Trophoblast cell (in vitro differentiated cells and primary cell): ENCODE results near the gene DKK3.

ENCODE experiments used
- DNase-seq, 2 donors: peaks; one replicate each; pipeline ENCODE4 v3.0.0-alpha.2; 2016
- H2AFZ ChIP-seq: 2 replicates; pipeline ENCODE4 v1.6.1; 2013; ENCODE audit warnings: low read length, moderate library complexity, mild to moderate bottlenecking; ENCODE audit not compliant: insufficient read depth, poor library complexity
- H2AK5ac ChIP-seq: 2 replicates; pipeline ENCODE4 v1.6.1; 2013; ENCODE audit warnings: mild to moderate bottlenecking, low read length
- H2BK120ac ChIP-seq: 2 replicates; pipeline ENCODE4 v1.6.1; 2013; ENCODE audit warnings: low read length, mild to moderate bottlenecking, moderate library complexity; ENCODE audit not compliant: insufficient read depth, poor library complexity
- H2BK12ac ChIP-seq: 2 replicates; pipeline ENCODE4 v1.6.1; 2013; ENCODE audit warnings: mild to moderate bottlenecking, low read length, moderate library complexity
- H2BK5ac ChIP-seq: 2 replicates; pipeline ENCODE4 v1.6.1; 2013; ENCODE audit warnings: low read length, low read depth, moderate library complexity, mild to moderate bottlenecking; ENCODE audit not compliant: poor library complexity
- H3K14ac ChIP-seq: 2 replicates; pipeline ENCODE4 v1.6.1; 2013; ENCODE audit warnings: mild to moderate bottlenecking, low read length
- H3K18ac ChIP-seq: 2 replicates; pipeline ENCODE4 v1.6.1; 2013; ENCODE audit warnings: mild to moderate bottlenecking, low read length
- H3K23ac ChIP-seq: 2 replicates; pipeline ENCODE4 v1.6.1; 2013; ENCODE audit warnings: low read length
- H3K27ac ChIP-seq: 2 replicates; pipeline ENCODE4 v1.5.1; 2013; ENCODE audit warnings: low read depth, mild to moderate bottlenecking, inconsistent platforms, low read length, moderate library complexity
- H3K27me3 ChIP-seq: 2 replicates; pipeline ENCODE4 v1.6.1; 2013; ENCODE audit warnings: inconsistent platforms, mild to moderate bottlenecking, low read length, moderate library complexity; ENCODE audit not compliant: insufficient read depth
- H3K36me3 ChIP-seq, 2 experiments: 1 replicate in 1 of 2; 2 replicates in 1 of 2; pipeline ENCODE4 v1.6.1; 2013; ENCODE audit warnings: low read length in 2 of 2, mild to moderate bottlenecking in 2 of 2, moderate library complexity in 1 of 2; ENCODE audit not compliant: insufficient read depth in 2 of 2, control insufficient read depth in 1 of 2
- H3K4ac ChIP-seq: 2 replicates; pipeline ENCODE4 v1.6.1; 2013; ENCODE audit warnings: low read depth, mild to moderate bottlenecking, low read length, moderate library complexity
- H3K4me1 ChIP-seq, 2 experiments: 1 replicate in 1 of 2; 2 replicates in 1 of 2; pipeline ENCODE4 v1.6.1; 2013; ENCODE audit warnings: low read length in 2 of 2, mild to moderate bottlenecking in 2 of 2, moderate library complexity in 1 of 2; ENCODE audit not compliant: insufficient read depth in 2 of 2, control insufficient read depth in 1 of 2
- H3K4me2 ChIP-seq: 2 replicates; pipeline ENCODE4 v1.6.1; 2013; ENCODE audit warnings: inconsistent platforms, mild to moderate bottlenecking, low read length, moderate library complexity
- H3K4me3 ChIP-seq: 2 replicates; pipeline ENCODE4 v1.5.1; 2013; ENCODE audit warnings: mild to moderate bottlenecking, low read depth, low read length, inconsistent platforms
- H3K79me1 ChIP-seq: one replicate; pipeline ENCODE4 v1.6.1; 2013; ENCODE audit warnings: low read length
- H3K79me2 ChIP-seq: 2 replicates; pipeline ENCODE4 v1.6.1; 2013; ENCODE audit warnings: low read length, mild to moderate bottlenecking; ENCODE audit not compliant: control insufficient read depth, insufficient read depth, poor library complexity
- H3K9ac ChIP-seq: 2 replicates; pipeline ENCODE4 v1.6.1; 2013; ENCODE audit warnings: mild to moderate bottlenecking, low read length
- H3K9me3 ChIP-seq: 2 replicates; pipeline ENCODE4 v1.6.1; 2013; ENCODE audit warnings: low read depth, mild to moderate bottlenecking, control low read depth, inconsistent platforms, low read length; ENCODE audit not compliant: insufficient read depth
- H4K12ac ChIP-seq: 2 replicates; pipeline ENCODE4 v1.6.1; 2013; ENCODE audit warnings: low read depth, mild to moderate bottlenecking, low read length, moderate library complexity
- H4K8ac ChIP-seq: 2 replicates; pipeline ENCODE4 v1.6.1; 2013; ENCODE audit warnings: low read depth, mild to moderate bottlenecking, low read length, moderate library complexity
- H4K91ac ChIP-seq: one replicate; pipeline ENCODE4 v1.6.1; 2013; ENCODE audit warnings: low read depth, mild to moderate bottlenecking, low read length, moderate library complexity
- WGBS: extraction: QIAGEN DNeasy Blood & Tissue Kit; methylation state at CpG from one replicate; pipeline ENCODE4 v1.1.7; 2013; ENCODE audit warnings: missing lambda C conversion rate; ENCODE audit not compliant: insufficient read length, insufficient coverage; ENCODE audit errors: extremely low coverage; 5-methylcytosine and 5-hydroxymethylcytosine counted together

The DKK3 gene

DNA sequence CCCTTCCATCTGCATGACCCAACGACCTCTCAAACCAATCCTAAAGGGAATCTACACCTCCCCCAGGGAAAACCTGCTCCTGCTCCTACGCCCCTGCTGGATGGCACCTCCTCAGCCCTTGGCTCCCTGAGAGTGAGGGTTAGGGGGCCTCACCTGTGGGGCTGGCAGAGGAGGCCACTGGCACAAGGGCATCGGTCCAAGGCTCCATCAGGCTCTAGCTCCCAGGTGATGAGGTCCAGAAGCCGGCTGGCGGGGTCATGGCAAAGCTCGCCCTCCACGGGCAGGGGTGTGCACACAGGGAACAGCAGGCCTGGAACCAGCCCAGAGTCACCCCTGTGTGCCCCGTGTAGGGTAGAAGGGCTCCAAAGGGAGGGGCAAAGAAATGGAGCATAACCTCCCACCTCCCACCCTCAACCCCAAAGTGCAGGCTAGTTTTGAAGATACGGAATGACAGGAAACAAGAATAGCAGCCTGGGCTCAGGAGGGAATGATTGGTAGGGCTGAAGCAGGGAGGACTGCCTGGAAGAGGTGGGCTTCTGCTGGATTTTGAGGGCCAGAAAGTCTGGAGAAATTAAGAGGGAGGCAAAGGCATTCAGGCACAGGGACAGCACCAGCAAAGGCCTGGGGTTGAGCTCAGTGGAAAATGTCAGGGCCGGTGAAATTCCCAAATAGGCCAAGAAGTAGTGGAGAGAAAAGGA is 42.6 kb downstream of the DKK3 start:
- Histone ChIP-seq H2BK120ac (no peak overlapping the region), H3K27me3 (no peaks in the 10 kb centered on the region), H3K79me1 (no peaks in the 10 kb centered on the region), H4K12ac (no peak overlapping the region), H3K36me3 (peaks cover 36 to 48% of the 10 kb centered on the region in 2 experiments), H3K23ac (no peak overlapping the region), H3K27ac (no peak overlapping the region), H3K14ac (no peak overlapping the region), H3K4me2 (no peak overlapping the region), H2AK5ac (no peak overlapping the region), H4K91ac (no peak overlapping the region), H3K18ac (no peak overlapping the region), H2AFZ (no peak overlapping the region), H3K9me3 (peaks cover 5% of the 10 kb centered on the region), H3K79me2 (no peaks in the 10 kb centered on the region), H3K4ac (no peak overlapping the region), H4K8ac (no peak overlapping the region), H3K4me1 (no peaks in the 10 kb centered on the region), H2BK12ac (no peak overlapping the region), H3K4me3 (no peak overlapping the region), H2BK5ac (no peak overlapping the region), H3K9ac (no peak overlapping the region)
- WGBS, result no CpG with 5 or more reads among the region's 10 CpGs
- DNase-seq, result no peak

DNA sequence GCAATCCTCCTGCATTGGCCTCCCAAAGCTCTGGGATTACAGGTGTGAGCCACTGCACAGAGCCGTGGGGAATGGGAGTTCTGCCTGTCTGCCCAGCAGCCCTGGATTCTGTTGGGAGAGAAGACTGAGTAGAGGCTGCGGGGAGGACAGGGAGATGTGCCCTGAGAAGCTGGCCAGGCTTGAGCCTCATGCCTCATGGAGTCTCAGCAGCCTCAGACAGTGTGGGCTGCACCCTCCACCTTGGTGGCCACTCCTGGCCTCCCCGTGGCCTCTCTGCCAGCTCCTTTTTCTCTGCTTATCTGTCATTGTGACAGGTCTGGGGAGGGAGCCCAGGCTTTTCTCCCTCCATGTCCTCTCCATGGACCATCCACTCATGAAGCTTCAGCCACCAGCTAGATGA is 43.2 kb downstream of the DKK3 start:
- H3K79me2 ChIP-seq, result no peaks in the 10 kb centered on the region
- H3K23ac ChIP-seq, result no peak overlapping the region
- H4K8ac ChIP-seq, result no peak overlapping the region
- no peak overlapping the region for H2AFZ ChIP-seq
- no peak overlapping the region for H3K4me2 ChIP-seq
- DNase-seq, result no peak
- no peak overlapping the region for H3K14ac ChIP-seq
- no peak overlapping the region for H3K27ac ChIP-seq
- no peak overlapping the region for H4K91ac ChIP-seq
- H2BK120ac ChIP-seq, result no peak overlapping the region
- H2BK5ac ChIP-seq, result no peak overlapping the region
- no peaks in the 10 kb centered on the region for H3K79me1 ChIP-seq
- no peaks in the 10 kb centered on the region for H3K27me3 ChIP-seq
- no peak overlapping the region for H4K12ac ChIP-seq
- H3K4ac ChIP-seq, result no peak overlapping the region
- peaks cover 36 to 48% of the 10 kb centered on the region in 2 experiments for H3K36me3 ChIP-seq
- no peak overlapping the region for H2AK5ac ChIP-seq
- no peaks in the 10 kb centered on the region for H3K4me1 ChIP-seq
- H3K4me3 ChIP-seq, result no peak overlapping the region
- no peak overlapping the region for H2BK12ac ChIP-seq
- no peak overlapping the region for H3K18ac ChIP-seq
- WGBS, result no CpG with 5 or more reads among the region's 3 CpGs
- H3K9me3 ChIP-seq, result peaks cover 5% of the 10 kb centered on the region
- H3K9ac ChIP-seq, result no peak overlapping the region

DNA sequence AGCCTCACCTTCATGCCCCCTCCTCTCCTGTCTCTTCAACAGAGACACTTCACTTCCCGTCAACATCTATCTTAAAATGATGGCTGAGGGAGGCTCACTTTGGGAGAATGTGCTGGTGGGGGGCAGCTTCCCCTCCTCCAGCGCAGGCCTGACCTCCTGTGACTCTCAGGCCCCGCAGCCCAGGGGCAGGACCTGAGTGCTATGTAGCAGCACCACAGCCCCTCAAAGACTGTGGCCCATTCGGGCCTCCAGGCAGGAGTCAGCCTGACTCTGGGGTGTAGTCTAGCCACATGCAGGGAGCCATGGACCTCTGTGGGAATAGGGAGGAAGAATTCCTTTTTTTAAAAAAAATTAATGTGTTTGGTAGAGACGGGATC is 43.7 kb downstream of the DKK3 start:
- H3K23ac ChIP-seq, result no peak overlapping the region
- H4K8ac ChIP-seq, result no peak overlapping the region
- H3K18ac ChIP-seq, result no peak overlapping the region
- H3K27me3 ChIP-seq, result no peaks in the 10 kb centered on the region
- H3K9me3 ChIP-seq, result peaks cover 5% of the 10 kb centered on the region
- no peak overlapping the region for H2BK5ac ChIP-seq
- H2AK5ac ChIP-seq, result no peak overlapping the region
- H3K9ac ChIP-seq, result no peak overlapping the region
- no CpG with 5 or more reads among the region's 5 CpGs for WGBS
- H3K4me2 ChIP-seq, result no peak overlapping the region
- no peak overlapping the region for H2AFZ ChIP-seq
- H3K14ac ChIP-seq, result no peak overlapping the region
- DNase-seq, result no peak
- H3K79me1 ChIP-seq, result no peaks in the 10 kb centered on the region
- no peak overlapping the region for H2BK12ac ChIP-seq
- H4K12ac ChIP-seq, result no peak overlapping the region
- H2BK120ac ChIP-seq, result no peak overlapping the region
- no peaks in the 10 kb centered on the region for H3K79me2 ChIP-seq
- no peak overlapping the region for H4K91ac ChIP-seq
- H3K4ac ChIP-seq, result no peak overlapping the region
- no peaks in the 10 kb centered on the region for H3K4me1 ChIP-seq
- H3K27ac ChIP-seq, result no peak overlapping the region
- H3K4me3 ChIP-seq, result no peak overlapping the region
- H3K36me3 ChIP-seq, result peaks cover 34 to 49% of the 10 kb centered on the region in 2 experiments

DNA sequence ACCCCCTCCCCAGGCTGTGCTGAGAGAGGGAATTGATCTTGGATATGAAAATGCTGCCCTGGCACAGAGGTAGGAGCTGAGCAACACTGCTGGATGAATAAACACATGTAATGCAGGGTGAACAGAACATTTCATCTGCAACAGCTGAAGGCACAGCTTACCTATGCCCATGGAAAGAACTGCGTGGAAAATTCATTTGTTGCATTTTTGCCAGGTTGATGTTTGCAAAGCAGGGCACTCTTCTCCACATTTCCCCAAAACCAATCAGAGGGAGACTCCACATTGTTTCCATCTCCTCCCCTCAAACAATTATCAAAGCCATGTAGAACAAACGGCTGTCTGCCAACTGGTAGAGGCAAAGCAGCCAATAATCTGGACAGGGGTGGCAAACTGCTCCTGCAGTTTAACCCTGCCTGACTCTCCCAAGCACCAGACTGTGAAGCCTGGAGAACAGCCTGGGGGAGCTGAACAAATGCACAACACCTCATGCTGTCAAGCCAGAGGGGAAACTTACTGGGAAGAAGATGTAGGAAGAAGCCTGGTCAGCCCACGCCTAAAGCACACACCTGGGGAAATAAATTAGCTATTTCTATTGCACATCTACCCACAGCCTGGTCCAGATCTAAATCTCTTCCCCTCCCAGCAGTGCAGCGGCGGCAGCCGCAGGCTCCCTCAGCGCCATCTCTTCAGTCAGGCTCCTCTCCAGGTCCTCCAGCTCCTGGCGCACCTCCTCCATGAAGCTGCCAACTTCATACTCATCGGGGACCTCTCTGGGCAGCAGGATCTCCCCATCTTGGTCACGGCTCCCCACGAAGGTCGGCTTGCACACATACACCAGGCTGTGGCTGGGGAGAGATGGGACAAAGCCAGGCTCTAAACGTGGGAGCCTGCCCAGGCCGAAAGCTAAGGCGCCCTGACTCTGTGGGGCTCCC is 44.3 kb downstream of the DKK3 start:
- peaks cover 5% of the 10 kb centered on the region for H3K9me3 ChIP-seq
- H2AK5ac ChIP-seq, result no peak overlapping the region
- H3K4ac ChIP-seq, result no peak overlapping the region
- H3K14ac ChIP-seq, result no peak overlapping the region
- no peak overlapping the region for H2AFZ ChIP-seq
- H2BK12ac ChIP-seq, result no peak overlapping the region
- H3K27me3 ChIP-seq, result no peaks in the 10 kb centered on the region
- H3K79me1 ChIP-seq, result no peaks in the 10 kb centered on the region
- no peak overlapping the region for H4K8ac ChIP-seq
- H3K18ac ChIP-seq, result no peak overlapping the region
- no peak for DNase-seq
- no peak overlapping the region for H2BK120ac ChIP-seq
- H2BK5ac ChIP-seq, result no peak overlapping the region
- peaks cover 32 to 49% of the 10 kb centered on the region in 2 experiments for H3K36me3 ChIP-seq
- no peaks in the 10 kb centered on the region for H3K79me2 ChIP-seq
- H3K4me1 ChIP-seq, result no peaks in the 10 kb centered on the region
- no peak overlapping the region for H3K9ac ChIP-seq
- no peak overlapping the region for H3K23ac ChIP-seq
- no peak overlapping the region for H3K4me2 ChIP-seq
- H3K4me3 ChIP-seq, result no peak overlapping the region
- H4K91ac ChIP-seq, result no peak overlapping the region
- no peak overlapping the region for H3K27ac ChIP-seq
- WGBS, result no CpG with 5 or more reads among the region's 15 CpGs
- H4K12ac ChIP-seq, result no peak overlapping the region
